GM12872 (cell line): ENCODE results near the gene ETV6.

Experiments used
- TF ChIP-seq, protein P1 (sequence below): IDR thresholded peaks from 3 replicates; pipeline ENCODE4 v1.5.1; 2011; ENCODE audit warnings: low read depth, mild to moderate bottlenecking, low read length, moderate library complexity; ENCODE audit not compliant: insufficient read depth

The ETV6 gene

DNA sequence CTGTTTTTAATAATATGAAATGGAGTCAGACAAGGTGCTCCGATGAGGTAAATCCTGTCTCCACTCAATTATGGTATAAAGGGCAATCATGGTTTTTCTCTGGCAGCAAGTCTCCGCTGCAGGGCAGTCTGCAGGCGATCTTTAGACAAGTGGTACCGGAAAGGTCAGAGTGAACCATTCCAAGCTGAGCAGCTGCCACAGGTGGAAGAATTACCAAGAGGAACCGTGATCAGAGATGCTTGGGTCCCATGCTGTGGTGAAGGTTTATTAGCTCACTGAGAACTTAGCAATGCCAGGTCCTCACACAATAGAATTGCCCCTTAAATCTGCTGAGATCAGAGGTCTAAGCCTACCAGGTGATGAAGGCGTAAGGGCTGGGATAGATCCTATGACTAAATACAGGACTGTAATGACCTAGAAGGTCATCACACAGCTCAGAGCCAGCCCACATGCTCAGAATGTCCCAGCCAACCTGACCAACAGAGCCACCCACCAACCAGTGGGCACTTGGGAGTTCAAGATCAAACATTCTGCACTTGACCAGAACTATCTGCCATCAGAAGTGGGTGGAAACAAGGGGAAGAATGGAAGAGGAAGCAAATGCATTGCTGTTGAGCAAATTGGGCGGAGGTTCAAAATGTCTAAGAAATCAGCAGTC is 246.1 kb downstream of the ETV6 start:
- TF ChIP-seq, protein P1, sequence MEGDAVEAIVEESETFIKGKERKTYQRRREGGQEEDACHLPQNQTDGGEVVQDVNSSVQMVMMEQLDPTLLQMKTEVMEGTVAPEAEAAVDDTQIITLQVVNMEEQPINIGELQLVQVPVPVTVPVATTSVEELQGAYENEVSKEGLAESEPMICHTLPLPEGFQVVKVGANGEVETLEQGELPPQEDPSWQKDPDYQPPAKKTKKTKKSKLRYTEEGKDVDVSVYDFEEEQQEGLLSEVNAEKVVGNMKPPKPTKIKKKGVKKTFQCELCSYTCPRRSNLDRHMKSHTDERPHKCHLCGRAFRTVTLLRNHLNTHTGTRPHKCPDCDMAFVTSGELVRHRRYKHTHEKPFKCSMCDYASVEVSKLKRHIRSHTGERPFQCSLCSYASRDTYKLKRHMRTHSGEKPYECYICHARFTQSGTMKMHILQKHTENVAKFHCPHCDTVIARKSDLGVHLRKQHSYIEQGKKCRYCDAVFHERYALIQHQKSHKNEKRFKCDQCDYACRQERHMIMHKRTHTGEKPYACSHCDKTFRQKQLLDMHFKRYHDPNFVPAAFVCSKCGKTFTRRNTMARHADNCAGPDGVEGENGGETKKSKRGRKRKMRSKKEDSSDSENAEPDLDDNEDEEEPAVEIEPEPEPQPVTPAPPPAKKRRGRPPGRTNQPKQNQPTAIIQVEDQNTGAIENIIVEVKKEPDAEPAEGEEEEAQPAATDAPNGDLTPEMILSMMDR: no peak

DNA sequence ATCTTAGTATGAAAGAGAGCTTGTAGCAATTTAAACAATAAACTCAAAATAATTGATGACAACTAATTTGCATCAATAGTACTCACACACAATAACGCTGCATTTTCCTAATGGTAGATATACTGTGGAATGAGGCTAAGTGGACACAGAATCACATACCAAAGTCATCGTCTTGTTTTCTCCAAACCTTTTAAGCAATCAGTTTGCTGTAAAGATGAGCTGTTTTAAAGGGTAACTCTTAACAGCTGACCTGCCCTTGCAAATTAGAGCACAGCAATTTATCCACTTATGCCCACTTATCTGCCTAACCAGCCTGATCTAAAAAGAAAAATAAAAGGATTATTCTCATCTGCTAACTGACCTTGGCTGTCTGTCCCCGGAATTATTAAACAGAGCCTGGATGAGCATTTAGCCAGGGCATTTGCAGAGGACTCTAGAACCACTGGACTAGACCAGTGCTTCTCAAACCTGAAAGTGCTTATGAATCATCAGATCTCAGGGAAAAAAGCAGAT is 247.0 kb downstream of the ETV6 start:
- TF ChIP-seq, protein P1: no peak

DNA sequence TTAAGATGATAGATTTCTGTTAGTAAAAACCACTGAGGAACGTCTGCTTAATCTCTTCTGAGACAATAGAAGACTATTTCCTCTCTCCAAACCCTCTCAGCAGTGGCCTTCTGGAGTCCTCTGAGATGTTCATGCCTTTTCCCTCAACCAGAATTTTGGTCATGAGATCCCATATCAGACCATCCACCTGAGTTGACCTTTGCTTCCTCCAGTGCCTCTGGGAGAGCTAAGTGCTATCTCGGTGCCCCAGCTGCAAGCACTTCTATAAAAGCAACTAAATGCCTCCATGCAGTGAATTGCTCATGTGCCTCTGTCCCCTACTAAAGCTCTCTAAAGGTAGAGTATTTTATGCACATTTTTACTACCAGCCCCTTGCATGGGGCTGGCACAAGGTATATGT is 248.4 kb downstream of the ETV6 start:
- TF ChIP-seq, protein P1: no peak

DNA sequence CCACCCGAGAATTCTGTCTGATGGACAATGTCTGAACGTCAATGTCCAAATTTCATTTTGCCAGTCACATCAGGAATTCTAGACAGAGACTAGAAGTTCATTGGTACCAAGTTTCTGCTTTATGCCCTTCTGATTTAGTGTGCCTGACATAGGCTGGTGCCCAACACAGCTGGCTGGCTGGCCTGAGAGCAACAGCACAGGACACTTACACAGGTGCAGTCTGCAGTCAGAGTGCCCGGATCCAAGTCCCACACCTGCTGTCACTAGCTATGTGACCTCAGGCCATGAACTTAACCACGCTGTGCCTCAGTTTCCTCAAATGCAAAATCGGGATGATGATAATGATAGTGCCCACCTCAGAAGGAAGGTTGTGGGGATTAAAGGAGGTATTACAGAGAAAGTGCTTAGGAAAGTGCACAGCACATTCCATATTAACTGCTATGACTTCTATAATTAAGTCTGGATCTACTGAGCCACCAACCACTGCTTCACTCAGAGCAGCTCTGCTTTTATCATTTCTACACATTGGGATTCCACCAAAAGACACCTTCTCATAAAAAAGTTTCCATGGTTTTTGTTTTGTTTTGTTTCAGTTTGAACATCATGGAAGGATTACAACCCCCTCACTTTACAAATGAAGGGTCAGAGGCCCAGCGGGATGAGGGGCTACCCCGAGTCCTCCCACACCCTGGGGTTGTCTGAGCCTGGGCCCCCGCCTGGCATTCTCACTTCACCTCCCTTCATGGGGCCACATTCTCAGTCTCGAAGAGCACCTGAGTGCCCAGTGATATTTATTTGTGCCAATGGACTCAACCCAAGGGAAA is 252.4 kb downstream of the ETV6 start:
- TF ChIP-seq, protein P1: no peak

DNA sequence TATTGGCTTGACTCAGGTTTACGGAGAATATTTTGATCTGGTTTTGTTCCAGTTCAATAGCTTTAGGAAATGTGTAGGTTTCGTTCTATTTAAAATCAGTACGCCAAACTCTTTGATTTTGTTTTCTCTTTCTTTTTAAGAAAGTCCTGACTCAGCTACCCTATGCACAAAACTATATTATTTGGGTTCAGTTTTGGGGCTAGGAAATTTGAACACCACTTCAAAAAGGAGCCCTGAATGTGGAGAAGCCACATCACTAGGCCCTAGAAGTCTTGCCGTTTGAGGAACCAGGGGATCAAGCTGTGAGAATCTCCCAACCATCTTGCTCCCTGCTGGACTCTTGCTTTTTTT is 253.0 kb downstream of the ETV6 start:
- TF ChIP-seq, protein P1: no peak

DNA sequence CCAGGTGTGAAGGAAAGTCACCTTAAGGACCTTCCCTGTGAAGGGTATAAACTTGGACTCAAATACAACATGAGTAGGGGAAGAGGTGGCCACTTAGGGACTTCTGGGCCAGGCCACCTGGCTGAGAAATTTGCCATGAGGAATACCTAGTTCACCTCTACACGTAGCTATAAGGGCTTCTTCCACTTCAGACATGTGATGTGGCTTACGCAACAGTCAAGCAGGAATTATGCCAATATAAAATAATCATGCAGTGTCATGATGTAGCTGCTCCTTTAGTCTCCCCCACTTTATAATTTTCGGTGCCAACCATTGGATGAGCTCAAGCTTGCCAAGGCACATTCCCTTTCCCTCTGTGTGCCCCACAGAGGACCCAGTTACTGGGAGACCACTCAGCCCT is 254.7 kb downstream of the ETV6 start:
- TF ChIP-seq, protein P1: no peak

DNA sequence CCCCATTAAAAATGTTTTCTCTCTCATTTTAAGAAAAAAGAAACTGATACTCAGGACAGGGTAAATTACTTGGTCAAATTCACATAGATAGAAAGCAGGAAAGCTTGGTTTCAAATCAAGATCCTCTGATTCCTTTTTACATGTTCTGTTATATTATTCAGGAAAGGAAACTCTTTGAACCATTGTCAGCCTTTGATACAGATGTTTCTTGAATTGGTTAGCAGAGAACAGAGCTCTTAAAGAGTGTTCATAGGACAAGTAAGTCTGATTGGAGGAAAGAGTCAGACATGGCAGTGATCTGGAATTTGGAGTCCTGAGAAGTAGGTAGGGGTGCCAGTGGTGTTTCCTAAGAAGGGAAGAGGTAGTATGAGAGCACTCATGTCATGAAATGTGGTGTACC is 256.1 kb downstream of the ETV6 start:
- TF ChIP-seq, protein P1: no peak
